HG03521 (cell line): Measurements from ENCODE around the gene FAM53A.
"Not testable (repeated sequence)": the region's sequence is repeated elsewhere in the genome, so short reads cannot be mapped to it uniquely, and the experiment has no call there.

Experiments used
- ATAC-seq: cut with Tn5 transposase; IDR thresholded peaks from one replicate; pipeline ENCODE4 v1.9.1; 2021; ENCODE audit warnings: mild to moderate bottlenecking, moderate library complexity; ENCODE audit not compliant: unreplicated experiment

The FAM53A gene

DNA sequence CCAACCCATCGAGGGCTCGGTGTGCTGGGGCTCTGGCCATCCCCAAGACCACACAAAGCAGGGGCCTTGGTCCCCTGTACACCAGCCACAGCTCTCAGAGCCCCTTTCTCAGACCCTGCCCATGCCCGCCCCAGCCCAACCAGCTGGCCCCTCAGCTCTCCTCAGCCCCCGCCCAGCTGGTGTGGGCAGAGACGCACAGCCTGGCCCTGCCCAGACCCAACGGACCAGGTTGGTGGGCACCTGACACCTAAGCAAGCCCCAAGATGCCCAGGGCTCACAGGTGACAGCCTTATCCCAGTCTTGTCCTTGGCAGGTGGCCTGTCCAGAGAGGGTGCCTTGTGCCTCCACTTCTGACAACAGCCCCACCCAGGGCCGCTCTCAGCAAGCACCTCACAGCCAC, 42.4 kb downstream of the FAM53A start:
- ATAC-seq: no peak

DNA sequence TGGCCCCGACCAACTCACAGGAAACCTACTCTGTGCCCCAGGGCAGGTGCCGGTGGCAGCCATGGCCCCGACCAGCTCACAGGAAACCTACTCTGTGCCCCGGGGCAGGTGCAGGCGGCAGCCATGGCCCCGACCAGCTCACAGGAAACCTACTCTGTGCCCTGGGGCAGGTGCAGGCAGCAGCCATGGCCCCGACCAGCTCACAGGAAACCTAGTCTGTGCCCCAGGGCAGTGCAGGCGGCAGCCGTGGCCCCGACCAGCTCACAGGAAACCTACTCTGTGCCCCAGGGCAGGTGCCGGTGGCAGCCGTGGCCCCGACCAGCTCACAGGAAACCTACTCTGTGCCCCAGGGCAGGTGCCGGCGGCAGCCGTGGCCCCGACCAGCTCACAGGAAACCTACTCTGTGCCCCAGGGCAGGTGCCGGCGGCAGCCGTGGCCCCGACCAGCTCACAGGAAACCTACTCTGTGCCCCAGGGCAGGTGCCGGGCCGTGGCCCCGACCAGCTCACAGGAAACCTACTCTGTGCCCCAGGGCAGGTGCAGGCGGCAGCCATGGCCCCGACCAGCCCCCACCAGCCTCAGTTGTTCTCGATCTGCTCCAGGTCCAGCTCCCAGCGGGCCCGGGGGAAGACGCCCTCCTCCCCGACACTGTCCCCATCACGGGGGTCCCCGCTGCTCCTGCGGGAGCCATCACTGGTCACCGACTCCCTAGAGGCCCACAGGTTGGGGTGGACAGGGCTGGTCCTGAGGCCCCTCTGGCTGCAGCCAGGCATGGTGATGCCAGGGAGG, 43.2 kb downstream of the FAM53A start:
- not testable (repeated sequence) for ATAC-seq

DNA sequence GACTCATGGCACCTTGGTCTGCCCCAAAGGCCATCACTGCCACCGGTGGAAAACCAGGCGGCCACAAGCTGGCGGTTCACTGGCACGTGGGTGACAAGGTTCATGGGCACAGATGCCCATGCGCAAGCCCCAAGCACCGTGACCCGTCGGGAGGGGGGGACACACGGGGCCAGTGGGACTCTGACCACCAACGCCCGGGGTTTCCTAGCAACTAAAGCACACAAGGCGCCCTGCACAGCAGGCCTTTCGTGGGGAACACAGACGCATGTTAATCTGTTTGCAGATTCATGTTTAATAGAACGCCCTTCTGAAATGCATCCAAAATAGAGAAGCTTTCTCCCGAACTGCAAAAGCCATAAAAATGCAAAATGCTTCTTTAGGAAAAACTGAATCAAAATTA, 43.9 kb downstream of the FAM53A start:
- no peak for ATAC-seq

DNA sequence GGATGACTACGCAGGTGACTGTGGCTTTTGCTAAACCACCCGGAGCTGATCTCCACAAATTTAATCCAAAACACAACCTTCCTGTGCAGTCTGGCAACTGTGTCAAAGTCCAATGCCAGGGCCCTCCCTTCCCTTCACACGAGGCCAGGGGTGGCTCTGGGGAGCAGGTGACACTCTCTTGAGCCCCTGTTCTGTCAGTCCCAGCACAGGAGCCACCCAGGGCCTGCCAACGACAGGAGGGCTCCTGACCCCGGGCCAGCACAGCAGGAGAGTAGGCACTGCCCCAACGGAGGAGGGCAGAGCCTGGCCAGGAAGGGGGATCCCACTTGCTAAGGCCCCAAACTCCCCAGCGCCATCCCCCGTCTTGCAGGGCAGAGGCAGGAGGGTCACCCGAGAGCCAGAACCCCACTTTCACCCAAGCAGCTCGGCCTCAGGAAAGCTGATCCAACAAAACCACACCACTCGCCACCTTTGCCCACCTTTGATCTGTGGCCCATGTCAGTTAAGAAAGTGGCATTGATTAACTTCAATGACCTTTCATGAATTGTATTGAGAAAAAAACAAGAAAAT, 44.7 kb downstream of the FAM53A start:
- ATAC-seq: no peak

DNA sequence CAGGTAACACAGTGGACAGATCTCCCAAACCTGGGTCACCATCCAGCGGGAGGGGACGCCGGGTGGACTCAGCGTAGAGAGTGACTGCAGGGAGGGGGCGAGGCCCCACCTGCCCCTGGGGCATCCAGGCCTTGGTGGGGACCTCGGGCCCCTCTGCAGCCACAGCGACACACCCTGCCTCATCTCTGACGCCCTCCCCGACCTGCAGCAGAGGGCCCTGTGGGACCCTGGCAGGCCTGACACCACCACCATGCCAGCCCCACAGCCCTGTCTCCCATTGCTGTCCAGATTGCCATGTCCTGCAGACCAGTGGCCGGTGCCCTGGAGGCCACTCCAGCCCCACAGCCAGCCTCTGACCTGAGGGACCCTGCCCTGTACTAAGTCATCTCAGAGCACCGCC, 45.2 kb downstream of the FAM53A start:
- no peak for ATAC-seq

DNA sequence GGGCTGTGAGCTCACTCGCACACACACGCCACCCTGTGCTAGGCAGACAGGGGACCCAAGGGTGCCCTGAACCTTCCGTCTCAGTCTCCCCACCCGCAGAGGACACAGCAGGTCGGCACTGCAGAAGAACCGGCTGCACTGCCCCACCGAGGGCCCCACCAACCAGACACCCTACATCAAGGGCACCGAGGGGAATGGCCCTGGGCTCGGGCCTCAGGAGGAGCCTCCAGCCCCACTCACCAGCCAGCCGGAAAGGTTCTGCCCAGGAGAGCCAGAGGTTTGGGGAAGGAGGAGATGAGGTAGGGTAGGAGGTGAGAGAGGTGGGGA, 45.9 kb downstream of the FAM53A start:
- ATAC-seq: no peak

DNA sequence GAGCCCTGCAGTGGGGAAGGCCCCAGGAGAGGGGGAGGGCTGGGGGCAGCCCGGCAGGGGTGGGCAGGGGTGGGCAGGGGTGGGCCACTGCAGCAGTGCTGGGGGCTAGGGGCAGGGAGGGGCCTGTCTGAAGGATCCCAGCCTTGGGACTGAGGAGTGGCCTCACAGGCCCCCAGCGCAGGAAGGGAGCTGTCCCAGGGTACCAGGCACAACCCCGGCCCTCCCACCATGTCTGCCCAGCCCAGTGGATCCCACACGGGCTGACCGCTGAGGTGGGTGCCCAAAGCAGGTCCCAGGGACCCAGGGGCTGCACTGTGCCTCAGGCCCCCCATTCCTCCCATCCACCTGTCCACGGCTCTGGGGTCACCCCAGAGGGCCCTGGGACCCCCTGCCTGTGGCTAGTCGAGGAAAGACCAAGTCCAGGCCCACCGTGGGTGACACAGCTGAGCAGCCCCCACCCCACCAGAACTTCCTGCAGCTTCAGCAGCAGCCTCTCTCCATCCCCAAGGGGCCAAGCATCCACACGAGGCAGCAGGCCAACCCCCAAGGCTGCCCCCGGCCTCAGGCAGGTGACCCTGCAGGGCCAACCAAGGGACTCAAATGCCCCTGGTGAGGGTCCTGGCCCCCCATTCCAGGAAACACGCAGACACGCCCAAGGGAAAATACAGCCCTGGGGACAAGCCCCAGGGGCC, 46.4 kb downstream of the FAM53A start:
- no peak for ATAC-seq

DNA sequence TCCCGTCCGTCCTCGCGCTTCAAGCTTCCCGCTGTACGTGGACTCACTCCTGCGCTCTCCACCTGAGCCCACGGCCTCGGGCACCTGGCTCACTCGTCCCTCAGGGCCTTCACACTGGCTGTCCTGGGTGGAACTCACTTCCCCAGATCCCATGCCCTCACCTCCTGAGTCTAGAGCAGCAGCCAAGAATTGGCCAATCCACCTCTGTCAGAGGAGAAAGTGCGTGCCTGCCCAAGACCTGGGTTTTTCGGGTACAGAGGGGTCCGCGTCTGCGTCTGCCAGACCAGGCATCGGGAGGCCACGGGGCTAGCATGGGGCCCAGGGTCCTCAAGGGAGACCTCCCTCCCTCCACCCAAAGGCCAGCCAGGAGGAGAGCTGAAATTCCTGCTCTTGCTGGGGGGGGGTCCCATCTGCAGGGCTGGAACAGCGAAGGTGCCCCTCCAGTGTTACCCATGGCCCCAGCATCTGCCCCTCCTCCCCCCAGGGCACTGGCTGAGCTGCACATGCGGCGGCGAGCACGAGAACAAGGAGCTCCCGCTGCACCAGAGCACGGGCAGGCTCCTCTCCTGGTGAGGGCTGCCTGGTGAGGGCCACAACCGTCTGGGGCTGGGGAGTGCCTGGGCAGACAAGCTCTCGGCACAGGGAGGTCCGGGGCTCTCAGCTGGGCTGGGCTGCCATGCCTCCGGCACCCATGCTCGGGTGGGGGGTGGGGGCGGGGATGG, 47.5 kb downstream of the FAM53A start:
- no peak for ATAC-seq

DNA sequence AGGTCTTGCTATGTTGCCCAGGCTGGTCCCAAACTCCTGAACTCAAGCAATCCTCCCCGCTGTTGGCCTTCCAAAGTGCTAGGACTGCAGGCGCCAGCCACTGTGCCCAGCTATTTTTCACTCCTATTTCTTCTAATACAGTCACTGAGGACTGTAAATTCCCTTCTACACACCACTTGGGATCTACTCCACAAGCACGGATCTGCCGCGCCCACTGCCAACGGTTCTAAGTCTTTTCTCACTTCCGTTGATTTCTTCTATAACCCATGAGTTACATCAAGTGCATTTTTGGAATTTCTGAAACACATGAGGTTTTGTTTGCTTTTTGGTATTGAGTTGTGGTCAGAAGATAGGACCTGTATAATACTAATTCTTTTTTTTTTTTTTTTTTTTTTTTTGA, 48.6 kb downstream of the FAM53A start:
- no peak for ATAC-seq

DNA sequence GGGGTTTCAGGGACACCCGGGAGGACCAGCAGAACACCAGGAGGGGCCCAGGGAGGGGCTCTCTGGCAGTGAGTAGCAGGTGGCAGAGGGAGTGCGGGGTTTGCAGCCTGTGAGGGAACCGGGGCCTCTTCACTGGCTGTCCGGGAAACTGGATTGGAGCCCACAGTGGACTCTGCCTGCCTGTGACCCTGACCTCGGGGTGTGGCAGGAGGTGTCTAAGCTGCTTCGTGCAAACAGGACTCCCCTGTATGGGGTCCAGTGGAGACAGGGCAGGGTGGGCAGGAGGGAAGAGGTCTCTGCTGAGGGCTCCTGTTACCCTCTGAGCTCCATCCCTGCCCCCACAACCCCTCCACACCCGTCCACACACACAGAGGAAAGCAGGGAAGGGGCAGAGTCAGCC, 50.1 kb downstream of the FAM53A start:
- no peak for ATAC-seq

DNA sequence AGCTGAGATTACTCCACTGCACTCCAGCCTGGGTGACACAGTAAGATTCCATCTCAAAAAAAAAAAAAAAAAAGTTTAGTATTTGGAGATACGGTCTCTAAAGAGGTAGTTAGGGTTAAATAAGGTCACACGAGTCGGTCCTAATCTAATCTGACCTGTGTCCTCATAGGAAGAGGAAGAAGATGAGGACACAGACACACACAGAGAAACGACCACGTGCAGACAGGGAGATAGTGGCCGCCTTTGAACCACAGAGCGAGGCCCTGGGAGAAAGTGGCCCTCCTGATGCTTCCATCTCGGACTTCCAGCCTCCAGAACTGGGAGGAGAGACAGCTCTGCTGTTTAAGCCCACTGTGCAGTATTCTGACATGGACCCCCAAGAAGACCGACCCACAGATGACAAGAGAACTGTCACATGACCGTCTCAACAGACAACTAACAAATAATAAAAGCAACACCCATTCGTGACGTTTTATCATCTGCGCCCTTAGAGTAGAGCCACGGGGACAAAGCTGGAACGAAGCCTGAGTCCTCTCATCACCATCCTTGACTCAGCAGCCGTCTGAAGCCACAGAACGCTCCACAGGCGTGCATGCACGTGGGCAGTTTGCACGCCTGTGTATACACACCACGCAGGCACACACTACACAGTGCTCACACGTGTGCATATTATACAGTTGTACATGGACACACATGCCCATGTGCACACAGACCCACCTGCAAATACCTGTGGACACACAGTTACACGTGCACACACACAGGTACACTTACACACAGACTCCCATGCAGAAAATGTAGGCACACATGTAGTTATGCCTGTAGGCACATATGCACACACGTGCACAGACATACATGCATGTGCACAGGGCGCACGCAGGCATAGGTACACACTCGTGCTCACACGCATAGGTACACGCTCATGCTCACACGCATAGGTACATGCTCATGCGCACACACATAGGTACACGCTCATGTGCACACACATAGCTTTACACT, 51.7 kb downstream of the FAM53A start:
- no peak for ATAC-seq

DNA sequence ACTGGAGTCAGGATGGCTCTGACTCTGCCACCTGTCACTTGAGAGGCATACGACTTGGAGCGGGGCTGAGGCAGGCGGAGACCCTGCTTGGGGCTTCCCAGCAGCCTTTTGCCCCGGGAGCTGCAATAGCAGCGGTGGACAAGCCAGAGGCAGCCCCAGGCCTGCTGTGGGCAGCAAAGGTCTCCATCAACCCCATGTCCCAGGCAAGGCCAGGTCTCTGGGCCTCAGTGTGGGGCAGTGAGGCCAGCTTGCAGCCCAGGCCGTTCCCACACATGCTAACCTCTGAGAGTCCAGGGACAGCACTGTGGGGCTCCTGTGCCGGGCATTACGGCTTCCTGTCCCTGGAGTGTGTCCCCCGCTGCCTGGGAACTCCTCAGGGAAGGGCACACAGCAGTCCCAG, 53.0 kb downstream of the FAM53A start:
- no peak for ATAC-seq

DNA sequence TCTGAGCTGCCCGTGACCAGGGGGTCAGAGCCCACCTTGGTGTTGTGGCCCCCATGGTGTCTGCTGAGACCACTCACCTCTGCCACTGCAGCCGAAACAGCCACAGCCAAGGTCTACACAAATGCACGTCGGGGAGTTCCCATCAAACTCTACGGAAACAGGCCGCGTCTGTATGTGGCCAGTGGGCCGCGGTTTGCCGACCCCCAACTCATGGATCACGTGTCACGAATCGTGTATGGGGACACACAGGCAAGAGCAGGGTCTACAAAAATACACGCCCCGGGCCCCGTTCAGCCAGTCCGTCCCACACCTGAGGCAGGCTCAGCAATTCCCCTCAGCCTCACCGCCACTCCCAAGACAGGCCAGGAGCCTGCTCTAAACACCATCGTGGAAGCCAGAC, 53.8 kb downstream of the FAM53A start:
- ATAC-seq: no peak

DNA sequence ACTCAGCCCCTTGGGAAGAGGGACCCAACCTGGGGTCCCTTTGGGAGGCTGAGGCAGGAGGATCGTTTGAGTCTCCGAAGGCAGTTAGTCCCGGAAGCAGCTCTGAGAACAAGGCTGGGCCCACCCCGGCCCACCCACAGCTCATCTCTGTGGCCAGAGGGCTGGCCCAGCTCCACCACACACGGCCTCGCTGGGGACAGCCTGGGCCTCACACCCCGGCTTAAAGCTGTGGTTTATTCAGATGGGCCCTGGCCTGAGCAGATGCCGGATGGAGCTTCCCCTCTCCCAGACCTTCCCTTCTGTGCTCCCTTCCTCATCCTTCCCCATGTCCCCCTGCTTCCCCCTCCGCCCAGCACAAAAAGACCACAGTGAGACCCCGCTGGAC, 54.4 kb downstream of the FAM53A start:
- ATAC-seq: no peak

DNA sequence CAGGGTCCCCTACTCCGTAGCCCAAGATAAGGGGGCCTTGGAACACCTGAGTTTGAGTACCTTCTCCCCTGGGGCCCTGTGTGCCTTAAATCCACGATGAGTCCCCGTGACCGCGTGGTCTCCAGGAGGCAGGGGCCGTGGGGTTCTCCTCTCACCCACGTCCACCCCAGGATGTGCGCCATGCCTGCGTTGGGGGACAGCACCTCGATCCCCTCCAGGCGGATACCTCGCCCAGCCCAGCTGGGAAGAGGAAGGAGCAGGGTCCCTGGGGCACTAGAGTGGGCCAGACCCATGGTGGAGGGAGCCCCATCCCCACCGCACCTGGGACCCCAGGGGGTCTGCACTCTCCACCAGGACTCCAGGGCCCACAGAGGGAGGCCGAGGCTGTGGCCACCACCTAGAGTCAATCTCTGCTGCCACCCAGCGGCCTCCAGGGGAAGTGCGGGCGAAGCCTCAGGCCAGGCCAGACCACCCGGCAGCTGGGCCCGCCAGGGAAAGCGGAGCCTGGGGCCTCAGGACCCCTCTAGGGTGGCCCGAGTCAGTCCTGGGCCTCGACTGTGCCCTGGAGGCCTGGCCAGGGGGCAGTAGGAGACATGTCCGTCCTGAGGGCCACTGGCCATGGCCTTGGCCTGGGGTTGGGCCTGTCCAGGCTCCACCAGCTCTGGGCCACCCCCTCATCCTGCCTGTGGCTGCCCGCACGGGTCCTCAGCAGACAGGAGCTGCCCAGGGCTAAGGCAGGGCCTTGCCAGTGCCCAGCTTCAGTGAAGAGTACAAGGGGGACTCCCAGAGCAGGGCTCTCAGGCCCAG, 55.0 kb downstream of the FAM53A start:
- no peak for ATAC-seq

DNA sequence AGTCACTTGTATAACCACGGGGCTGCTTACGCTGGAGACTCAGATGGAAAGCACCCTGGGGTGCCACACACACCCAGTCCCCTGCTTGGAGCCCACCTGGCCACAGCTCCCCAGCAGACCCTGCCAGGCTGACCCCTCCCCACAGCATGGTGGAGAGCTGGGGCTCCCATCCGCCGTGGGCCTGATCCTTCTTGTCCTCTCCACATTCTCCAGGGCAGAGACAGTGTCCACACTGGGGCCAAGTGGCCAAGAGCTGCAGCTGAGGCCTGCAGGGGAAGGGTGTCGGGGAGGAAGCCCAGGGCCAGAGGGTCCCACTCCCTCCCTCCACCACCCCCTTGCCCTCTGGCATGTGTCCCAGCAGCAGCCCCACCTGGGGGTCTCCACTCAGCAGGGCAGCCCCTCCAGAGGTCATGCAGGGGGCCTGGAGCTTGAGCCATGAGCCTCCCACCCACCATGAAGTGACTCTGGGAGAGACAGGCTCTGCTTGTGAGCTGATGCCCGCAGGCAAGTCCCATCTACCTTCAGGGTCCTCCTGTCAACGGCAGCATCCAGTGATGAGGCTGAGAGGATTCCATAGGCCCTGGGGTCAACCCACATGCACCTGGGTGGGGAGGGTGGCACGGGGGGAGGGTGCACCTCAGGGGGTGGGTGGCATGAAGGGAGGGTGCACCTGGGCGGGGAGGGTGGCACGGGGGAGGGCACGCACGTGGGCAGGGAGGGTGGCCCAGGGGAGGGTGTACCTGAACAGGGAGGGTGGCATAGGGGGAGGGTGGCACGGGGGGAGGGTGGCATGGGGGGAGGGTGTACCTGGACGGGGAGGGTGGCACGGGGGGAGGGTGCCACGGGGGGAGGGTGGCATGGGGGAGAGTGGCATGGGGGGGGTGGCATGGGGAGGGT, 56.4 kb downstream of the FAM53A start:
- no peak for ATAC-seq

DNA sequence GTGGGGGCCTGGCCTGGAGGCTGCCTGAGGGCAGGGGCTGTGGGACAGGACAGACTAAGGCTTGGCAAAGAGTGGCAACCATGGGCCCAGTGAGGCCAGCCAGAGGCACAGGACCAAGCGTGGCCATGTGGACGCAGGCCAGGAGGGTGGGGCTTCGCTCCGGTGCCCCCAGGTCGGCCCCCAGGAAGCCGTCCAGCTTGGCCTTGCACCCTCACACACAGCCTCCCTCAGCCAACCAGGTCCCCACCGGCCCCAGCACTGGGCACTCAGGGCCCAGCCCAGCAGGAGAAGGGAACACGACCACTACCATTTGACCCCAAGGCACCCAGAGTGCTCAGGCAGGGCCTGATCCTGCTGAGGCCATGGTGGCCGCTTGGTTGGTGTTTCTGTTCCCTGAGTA, 57.2 kb downstream of the FAM53A start:
- no peak for ATAC-seq

DNA sequence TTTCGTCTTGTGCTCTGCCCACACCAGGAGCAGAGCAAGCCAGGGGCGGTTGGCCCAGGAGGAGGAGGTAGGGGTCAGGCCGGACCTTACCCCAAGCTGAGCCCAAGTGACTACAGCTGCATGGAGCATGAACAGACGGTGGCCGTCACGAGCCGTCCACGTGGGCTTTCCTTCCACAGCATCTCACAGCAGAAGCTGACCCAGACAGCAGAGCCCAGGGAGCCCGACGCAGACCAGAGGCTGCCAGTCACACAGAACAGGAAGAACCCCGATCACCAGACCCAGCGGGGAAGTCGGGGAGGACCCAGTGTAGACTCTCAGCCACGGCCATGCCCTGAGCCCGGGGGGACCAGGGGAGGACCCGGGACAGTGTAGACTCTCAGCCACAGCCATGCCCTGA, 58.0 kb downstream of the FAM53A start:
- ATAC-seq: no peak
